DMS79 (cell line): Measurements from ENCODE around the gene TUBD1.

ENCODE experiments used
- DNase-seq: peaks from one replicate; lab custom pipeline; 2025; lab: John Stamatoyannopoulos, UW

The TUBD1 gene

DNA sequence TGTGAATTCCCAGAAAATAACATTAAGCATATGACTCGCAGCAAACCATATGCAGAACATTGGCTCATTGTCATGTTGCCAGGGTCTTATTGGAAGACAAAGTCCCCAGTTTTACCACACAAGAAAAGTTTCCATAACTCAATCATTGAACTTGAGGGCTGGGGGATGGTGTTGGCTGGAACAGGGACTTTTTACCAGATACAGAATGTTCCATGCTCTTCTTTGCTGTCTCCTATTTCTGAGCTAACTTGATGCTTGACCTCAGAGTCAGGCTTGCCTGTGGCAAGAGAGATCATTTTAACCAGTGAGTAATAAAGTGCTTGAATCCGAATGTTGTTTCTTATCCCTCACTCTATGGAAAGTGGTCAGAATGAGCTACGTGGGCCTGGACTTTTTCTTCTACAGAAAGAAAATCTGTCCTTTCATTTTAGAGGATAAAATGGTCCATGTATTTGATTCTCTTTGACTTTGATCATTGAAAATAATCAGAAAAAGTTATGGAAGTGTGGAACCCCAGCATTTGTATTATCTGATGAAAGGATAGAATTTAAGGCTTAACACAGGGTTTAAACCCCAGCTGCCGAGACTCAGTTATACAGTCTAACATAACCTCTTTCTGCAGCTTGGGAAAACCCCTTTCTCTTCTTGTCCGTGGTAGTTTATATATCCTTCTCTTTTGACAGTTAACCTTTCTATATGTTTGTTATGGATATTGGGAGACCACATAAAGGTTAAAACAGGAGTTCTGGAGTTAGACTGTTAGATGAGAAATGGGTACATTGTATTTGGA, 67.0 kb downstream of the TUBD1 start:
- no peak for DNase-seq

DNA sequence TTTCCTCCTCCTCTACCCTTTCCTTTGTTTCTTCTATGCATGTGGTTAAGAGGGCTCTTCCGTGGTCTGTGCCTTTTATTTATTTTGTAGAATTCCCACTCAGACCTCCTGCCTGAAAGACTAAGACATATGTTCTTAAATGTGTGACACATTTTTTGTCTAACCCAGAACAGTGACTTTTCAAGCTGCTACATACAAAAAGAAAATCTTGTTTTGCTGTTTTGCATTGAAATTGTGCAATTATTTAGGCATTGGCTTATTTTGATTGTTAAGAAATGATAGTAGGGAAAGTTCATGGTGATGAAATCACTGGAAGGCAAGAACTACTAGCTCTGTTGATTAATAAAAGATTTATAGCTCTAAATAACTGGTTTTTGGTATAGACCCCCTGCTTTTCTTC, 76.8 kb downstream of the TUBD1 start:
- no peak for DNase-seq

DNA sequence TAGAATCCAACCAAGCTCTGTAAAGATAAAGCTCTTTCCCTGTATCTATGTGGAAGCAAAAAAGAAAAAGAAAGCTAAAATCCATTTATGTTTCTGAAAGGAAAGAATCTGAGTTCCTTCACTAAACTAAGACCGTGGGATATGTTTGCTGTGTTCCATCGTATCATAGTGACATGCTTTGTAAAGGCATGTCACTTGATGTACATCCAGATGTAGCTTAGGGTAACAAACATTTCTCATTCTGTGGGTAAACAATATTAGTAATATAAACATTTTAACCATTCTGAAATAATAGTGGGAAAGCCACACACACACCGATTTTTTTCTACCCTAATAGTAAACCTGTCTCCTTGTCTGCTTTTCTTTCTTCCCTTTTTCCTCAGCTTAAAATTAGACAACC, 78.1 kb downstream of the TUBD1 start:
- no peak for DNase-seq

DNA sequence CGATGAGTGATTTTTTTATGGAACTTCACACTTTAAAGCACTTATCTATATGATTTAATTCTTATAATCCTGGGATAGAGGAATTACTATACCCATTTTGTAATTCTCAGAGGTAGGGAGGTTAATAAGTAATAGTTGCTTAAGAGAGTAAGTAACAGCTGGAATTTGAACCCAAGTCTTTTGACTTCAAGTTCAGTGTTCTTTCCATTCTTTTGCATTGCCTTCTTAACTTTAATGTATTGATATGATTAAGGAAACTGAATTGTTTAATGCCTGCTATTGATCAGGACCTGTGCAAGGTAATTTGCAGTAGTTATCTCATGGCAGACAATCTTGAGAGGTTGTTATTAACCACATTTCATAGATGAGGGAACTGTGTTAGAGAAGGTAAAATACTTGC, 78.5 kb downstream of the TUBD1 start:
- DNase-seq = no peak

DNA sequence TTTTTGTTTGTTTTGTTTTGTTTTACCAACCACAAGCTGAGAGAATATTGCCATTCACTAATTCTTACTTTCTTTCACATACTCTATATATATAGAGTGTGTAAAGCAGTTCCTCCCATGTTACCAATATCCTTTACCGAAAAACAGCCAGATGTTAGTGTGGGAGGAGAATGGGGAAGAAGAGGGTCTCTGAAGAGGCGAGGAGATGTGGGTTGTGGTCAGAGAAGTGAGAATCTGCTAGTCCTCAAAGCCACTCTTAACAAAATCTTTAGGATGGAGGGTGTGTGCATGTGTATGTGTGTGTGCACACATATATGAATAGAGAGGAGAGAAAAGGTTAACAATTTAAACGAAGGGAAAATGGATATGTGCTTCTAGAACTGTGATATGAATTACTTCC, 80.6 kb downstream of the TUBD1 start:
- DNase-seq = no peak

DNA sequence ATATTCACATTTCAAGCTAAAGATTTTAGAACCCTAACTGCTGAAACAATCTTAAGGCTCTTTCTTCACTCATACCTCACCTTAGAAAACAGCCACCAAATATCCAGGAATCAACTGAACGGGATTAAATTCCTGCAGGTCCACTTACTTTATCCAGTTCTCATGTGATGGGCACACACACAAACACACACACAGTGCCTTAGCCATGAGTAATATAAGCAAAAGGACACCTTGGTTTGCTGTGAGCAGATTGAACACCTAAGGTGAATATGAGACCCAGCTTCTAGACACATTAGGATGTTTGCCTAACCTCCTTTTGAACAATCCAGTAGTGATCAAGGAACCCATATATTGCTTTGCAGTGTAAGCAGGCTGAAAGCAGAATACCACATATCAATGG, 81.5 kb downstream of the TUBD1 start:
- DNase-seq = no peak

DNA sequence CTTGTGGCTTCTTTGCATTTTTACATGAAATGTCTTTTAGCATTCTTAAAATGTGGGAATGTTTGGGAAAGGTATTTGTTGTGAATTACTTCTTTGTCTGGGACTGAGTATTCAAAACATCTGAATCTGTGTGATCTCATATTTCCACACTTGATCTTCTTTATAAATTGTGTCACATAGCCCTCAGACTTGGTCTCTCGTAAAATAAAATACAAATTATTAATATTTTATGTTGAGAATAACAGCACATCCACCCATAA, 81.9 kb downstream of the TUBD1 start:
- DNase-seq = no peak
